Measurements from ENCODE around the gene NME4. TPM values are rescaled to one million over a fixed set of nuclear protein-coding genes. Genes with fewer than 3 reads are reported as not detected.

Gene NME4
- total RNA-seq, 1 experiment from 2014 or later, result 68.2 TPM

- no peaks in the 10 kb centered on the region for H3K9me3 ChIP-seq (ENCODE audit: control insufficient read depth in 1 of 2, insufficient read depth in 1 of 2, low read depth in 1 of 2, low read length in 2 of 2)
- no peak overlapping the region for H3K27ac ChIP-seq (ENCODE audit: low read depth, low read length)
- ChIA-PET POLR2A (no interaction called here), RAD21 (ENCODE audit: low non-redundant PET in 1 of 2, low total read pairs in 2 of 2, uncharacterized antibody in 2 of 2, unreplicated experiment in 2 of 2) (no interaction called here), CTCF (no interaction called here)
- intact Hi-C loops (cut with micrococcal nuclease), result no loop called here
- no peaks in the 10 kb centered on the region for H3K4me1 ChIP-seq (ENCODE audit: control insufficient read depth in 1 of 2, insufficient read depth in 2 of 2, low read length in 2 of 2)
- no peaks in the 10 kb centered on the region for H3K27me3 ChIP-seq (ENCODE audit: insufficient read depth, low read length)
- no peaks in the 10 kb centered on the region for H3K36me3 ChIP-seq (ENCODE audit: control insufficient read depth in 1 of 2, insufficient read depth in 2 of 2, low read length in 2 of 2)
- no TSS peak for BruUV-seq (replicated peaks)
- ATAC-seq (no peak), DNase-seq (ENCODE audit: low read depth, low spot score) (no peak)
- no peak for TF ChIP-seq CEBPB (IDR thresholded peaks at IDR 0.05; ENCODE audit: low read depth)
- H3K4me3 ChIP-seq (replicated peaks in 1 of 2; ENCODE audit: low read depth in 1 of 2, low read length in 2 of 2), result no peak overlapping the region
- no peak overlapping the region for H3K4me2 ChIP-seq (ENCODE audit: low read length)
- H3K9me2 ChIP-seq (ENCODE audit: insufficient read depth), result no peaks in the 10 kb centered on the region
- no peaks in the 10 kb centered on the region for H4K20me1 ChIP-seq (ENCODE audit: insufficient read depth)
- H2AFZ ChIP-seq (ENCODE audit: low read depth, low read length, poor library complexity, severe bottlenecking), result no peak overlapping the region
- H3K9ac ChIP-seq (ENCODE audit: low read length), result no peak overlapping the region
- H3K79me2 ChIP-seq (ENCODE audit: insufficient read depth, low read length), result no peaks in the 10 kb centered on the region; the same call in 1 of the 2 replicates
These were observed 47.0 kb downstream of the NME4 start for GRCh38 chr16:444027-444426.

DNA sequence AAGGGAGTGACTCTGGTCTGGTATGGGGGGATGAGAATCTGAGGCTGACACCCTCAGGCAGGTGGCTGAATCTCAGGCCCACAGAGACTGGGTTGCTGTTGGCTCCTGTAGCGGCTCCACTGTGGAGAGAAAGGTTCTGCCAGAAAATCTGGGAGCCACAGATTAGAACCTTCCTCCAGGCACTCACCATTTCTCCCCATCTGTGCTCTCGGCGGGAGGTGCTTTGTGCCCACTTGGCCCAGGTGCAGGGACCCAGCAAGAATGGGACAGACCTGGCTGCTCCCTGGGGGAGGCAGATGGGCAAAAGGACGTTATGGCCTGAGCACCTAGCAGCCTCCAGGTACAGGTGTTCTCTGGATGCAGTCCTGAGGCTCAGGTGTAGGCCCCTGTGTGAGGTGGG lies 48.6 kb downstream of the NME4 start:
- no peaks in the 10 kb centered on the region for H3K4me1 ChIP-seq (ENCODE audit: control insufficient read depth in 1 of 2, insufficient read depth in 2 of 2, low read length in 2 of 2)
- DNase-seq (ENCODE audit: low read depth, low spot score), result no peak
- intact Hi-C loops (cut with micrococcal nuclease), result no loop called here
- H3K9ac ChIP-seq (ENCODE audit: low read length), result no peak overlapping the region
- ATAC-seq, result no peak
- H3K4me3 ChIP-seq (replicated peaks in 1 of 2; ENCODE audit: low read depth in 1 of 2, low read length in 2 of 2), result no peak overlapping the region
- H3K9me2 ChIP-seq (ENCODE audit: insufficient read depth), result no peaks in the 10 kb centered on the region
- no peaks in the 10 kb centered on the region for H3K36me3 ChIP-seq (ENCODE audit: control insufficient read depth in 1 of 2, insufficient read depth in 2 of 2, low read length in 2 of 2)
- H3K9me3 ChIP-seq (ENCODE audit: control insufficient read depth in 1 of 2, insufficient read depth in 1 of 2, low read depth in 1 of 2, low read length in 2 of 2), result no peaks in the 10 kb centered on the region
- ChIA-PET RAD21 (ENCODE audit: low non-redundant PET in 1 of 2, low total read pairs in 2 of 2, uncharacterized antibody in 2 of 2, unreplicated experiment in 2 of 2) (no interaction called here), POLR2A (no interaction called here), CTCF (no interaction called here)
- H3K4me2 ChIP-seq (ENCODE audit: low read length), result no peak overlapping the region
- no TSS peak for BruUV-seq (replicated peaks)
- H3K27ac ChIP-seq (ENCODE audit: low read depth, low read length), result no peak overlapping the region
- no peaks in the 10 kb centered on the region for H4K20me1 ChIP-seq (ENCODE audit: insufficient read depth)
- TF ChIP-seq CEBPB (IDR thresholded peaks at IDR 0.05; ENCODE audit: low read depth), result no peak
- TF ChIP-seq ZBTB33 (IDR thresholded peaks at IDR 0.05; ENCODE audit: extremely low read depth, insufficient replicate concordance, low read length), result no peak
- no peak for TF ChIP-seq JUND (IDR thresholded peaks at IDR 0.05)
- no peaks in the 10 kb centered on the region; the same call in 1 of the 2 replicates for H3K79me2 ChIP-seq (ENCODE audit: insufficient read depth, low read length)
- H3K27me3 ChIP-seq (ENCODE audit: insufficient read depth, low read length), result no peaks in the 10 kb centered on the region
- H2AFZ ChIP-seq (ENCODE audit: low read depth, low read length, poor library complexity, severe bottlenecking), result no peak overlapping the region

Other genes starting within 250 kb of the NME4 start
- gene HBZ, start 244.6 kb upstream of the NME4 start, total RNA-seq (2021; ENCODE audit: unreplicated experiment), result not detected
- not detected for gene HBM, start 231.2 kb upstream of the NME4 start, total RNA-seq (2021; ENCODE audit: unreplicated experiment)
- 3.0 TPM for gene HBA2, start 224.3 kb upstream of the NME4 start, total RNA-seq (2021; ENCODE audit: unreplicated experiment)
- 4.9 TPM for gene HBA1, start 220.5 kb upstream of the NME4 start, total RNA-seq (2021; ENCODE audit: unreplicated experiment)
- gene HBQ1, start 216.7 kb upstream of the NME4 start, total RNA-seq (2021; ENCODE audit: unreplicated experiment), result not detected
- 50.5 TPM for gene LUC7L, start 167.8 kb upstream of the NME4 start, total RNA-seq (2021; ENCODE audit: unreplicated experiment)
- gene FAM234A, start 162.4 kb upstream of the NME4 start, total RNA-seq (2021; ENCODE audit: unreplicated experiment), result 36.4 TPM
- not detected for gene RGS11, start 121.3 kb upstream of the NME4 start, total RNA-seq (2021; ENCODE audit: unreplicated experiment)
- not detected for gene ARHGDIG, start 116.6 kb upstream of the NME4 start, total RNA-seq (2021; ENCODE audit: unreplicated experiment)
- 0.93 TPM for gene PDIA2, start 114.0 kb upstream of the NME4 start, total RNA-seq (2021; ENCODE audit: unreplicated experiment)
- 20.2 TPM for gene AXIN1, start 44.5 kb upstream of the NME4 start, total RNA-seq (2021; ENCODE audit: unreplicated experiment)
- 61.4 TPM for gene MRPL28, start 26.7 kb upstream of the NME4 start, total RNA-seq (2021; ENCODE audit: unreplicated experiment)
- gene PGAP6, start 15.2 kb upstream of the NME4 start, total RNA-seq (2021; ENCODE audit: unreplicated experiment), result 35.4 TPM
- 17.1 TPM for gene DECR2, start 4.7 kb downstream of the NME4 start, total RNA-seq (2021; ENCODE audit: unreplicated experiment)
- 12.8 TPM for gene RAB11FIP3, start 28.4 kb downstream of the NME4 start, total RNA-seq (2021; ENCODE audit: unreplicated experiment)
- 39.0 TPM for gene CAPN15, start 130.5 kb downstream of the NME4 start, total RNA-seq (2021; ENCODE audit: unreplicated experiment)
- gene PRR35, start 163.2 kb downstream of the NME4 start, total RNA-seq (2021; ENCODE audit: unreplicated experiment), result not detected
- 0.22 TPM for gene NHLRC4, start 169.8 kb downstream of the NME4 start, total RNA-seq (2021; ENCODE audit: unreplicated experiment)
- 21.0 TPM for gene PIGQ, start 172.8 kb downstream of the NME4 start, total RNA-seq (2021; ENCODE audit: unreplicated experiment)
- gene RAB40C, start 192.9 kb downstream of the NME4 start, total RNA-seq (2021; ENCODE audit: unreplicated experiment), result 14.1 TPM
- gene WFIKKN1, start 233.8 kb downstream of the NME4 start, total RNA-seq (2021; ENCODE audit: unreplicated experiment), result 0.47 TPM
- 85.7 TPM for gene METTL26, start 239.1 kb downstream of the NME4 start, total RNA-seq (2021; ENCODE audit: unreplicated experiment)
- gene MCRIP2, start 244.6 kb downstream of the NME4 start, total RNA-seq (2021; ENCODE audit: unreplicated experiment), result 34.9 TPM

Data from HCT116 (cell line).